ENCODE data around the gene NUDT19.
"Not testable (repeated sequence)": the region's sequence is repeated elsewhere in the genome, so short reads cannot be mapped to it uniquely, and the experiment has no call there.

Gene NUDT19

DNA sequence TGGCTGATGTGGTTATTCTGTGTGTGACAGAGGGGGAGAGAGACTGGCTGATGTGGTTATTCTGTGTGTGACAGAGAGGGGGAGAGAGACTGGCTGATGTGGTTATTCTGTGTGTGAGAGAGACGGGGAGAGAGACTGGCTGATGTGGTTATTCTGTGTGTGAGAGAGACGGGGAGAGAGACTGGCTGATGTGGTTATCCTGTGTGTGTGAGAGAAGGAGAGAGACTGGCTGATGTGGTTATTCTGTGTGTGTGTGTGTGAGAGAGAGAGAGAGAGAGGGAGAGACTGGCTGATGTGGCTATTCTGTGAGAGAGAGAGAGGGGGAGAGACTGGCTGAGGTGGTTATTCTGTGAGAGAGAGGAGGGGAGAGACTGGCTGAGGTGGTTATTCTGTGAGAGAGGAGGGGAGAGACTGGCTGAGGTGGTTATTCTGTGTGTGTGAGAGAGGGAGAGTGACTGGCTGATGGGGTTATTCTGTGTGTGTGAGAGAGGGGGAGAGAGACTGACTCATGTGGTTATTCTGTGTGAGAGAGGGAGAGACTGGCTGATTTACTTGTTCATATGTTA lies 55.1 kb downstream of the NUDT19 start:
- H3K9me3 ChIP-seq (ENCODE audit: insufficient read depth, low read depth, low read length); H3K9ac ChIP-seq (ENCODE audit: low read depth, low read length); H3K4me3 ChIP-seq (ENCODE audit: low read length); H3K27me3 ChIP-seq (ENCODE audit: insufficient read depth, low read length); H3K36me3 ChIP-seq (ENCODE audit: insufficient read depth, low read length); H3K4me1 ChIP-seq (ENCODE audit: insufficient read depth, low read length); H3K27ac ChIP-seq (ENCODE audit: low read depth, low read length): not testable (repeated sequence)
- WGBS = 78% methylated on average over 2 of the region's 2 CpGs

DNA sequence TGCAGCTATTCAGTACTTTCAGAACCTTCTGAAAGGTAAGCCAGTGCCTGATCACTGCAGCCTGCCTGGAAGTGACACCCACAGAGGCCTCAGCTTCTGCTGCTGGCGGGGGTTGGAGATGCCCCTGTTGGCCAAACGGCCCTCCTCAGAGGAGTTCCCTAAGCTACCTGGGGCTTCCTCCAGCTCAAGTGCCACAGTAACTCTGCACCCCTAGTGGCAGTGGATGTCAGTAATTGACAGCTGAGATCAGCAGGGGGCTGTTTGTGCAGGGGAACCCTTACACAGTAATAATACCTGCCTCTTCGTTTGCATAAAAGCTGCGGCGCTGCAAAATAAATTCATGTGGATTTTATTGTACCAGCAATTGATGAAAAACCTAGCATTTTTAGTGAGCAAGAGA lies 56.9 kb downstream of the NUDT19 start:
- WGBS = 76% methylated on average over 5 of the region's 5 CpGs
- Histone ChIP-seq H3K36me3 (ENCODE audit: insufficient read depth, low read length) (no peaks in the 10 kb centered on the region), H3K27me3 (ENCODE audit: insufficient read depth, low read length) (no peaks in the 10 kb centered on the region), H3K9me3 (ENCODE audit: insufficient read depth, low read depth, low read length) (no peaks in the 10 kb centered on the region), H3K4me1 (ENCODE audit: insufficient read depth, low read length) (no peaks in the 10 kb centered on the region), H3K4me3 (ENCODE audit: low read length) (no peak overlapping the region), H3K9ac (ENCODE audit: low read depth, low read length) (no peak overlapping the region), H3K27ac (ENCODE audit: low read depth, low read length) (no peak overlapping the region)

DNA sequence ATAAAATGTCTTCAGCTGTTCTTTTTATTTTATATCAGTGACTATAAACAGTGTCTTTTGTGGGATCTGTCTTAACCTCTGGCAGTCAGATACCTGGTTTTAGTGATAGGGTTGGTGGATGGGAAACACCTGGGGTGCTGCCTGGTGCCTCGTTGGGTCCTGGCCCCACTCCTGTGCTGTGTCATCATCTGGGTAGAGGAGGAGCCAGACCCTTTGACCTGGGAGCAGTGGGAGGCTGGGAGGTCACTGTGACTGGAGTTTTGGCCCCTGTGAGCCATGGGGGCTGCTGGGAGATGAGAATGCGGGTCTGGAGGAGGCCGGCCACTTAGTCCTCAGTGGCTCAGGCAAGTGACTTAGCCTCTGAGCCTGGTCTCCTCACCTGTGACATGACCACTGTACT lies 57.3 kb downstream of the NUDT19 start:
- 77% methylated on average over 3 of the region's 3 CpGs for WGBS
- no peak overlapping the region for H3K9ac ChIP-seq (ENCODE audit: low read depth, low read length)

DNA sequence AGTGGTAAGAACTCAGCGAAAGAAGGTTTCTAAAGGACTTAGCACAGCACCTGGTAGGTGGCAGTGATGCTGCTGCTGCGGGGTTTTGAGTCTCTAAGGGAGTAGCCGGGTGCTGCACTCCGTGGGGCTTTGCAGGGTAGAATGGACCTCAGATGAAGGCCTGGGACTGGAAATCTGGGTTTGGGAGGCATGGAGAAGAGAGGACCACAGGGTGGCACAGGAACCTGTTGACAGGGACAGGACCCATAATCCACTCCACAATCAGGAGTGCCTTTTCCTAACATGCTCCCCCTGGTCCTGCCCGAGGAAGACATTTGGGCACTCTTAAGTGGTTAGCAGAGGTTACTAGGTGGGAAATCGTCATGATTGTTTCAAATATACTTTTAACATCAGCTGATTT lies 57.7 kb downstream of the NUDT19 start:
- H3K27me3 ChIP-seq (ENCODE audit: insufficient read depth, low read length) = no peaks in the 10 kb centered on the region
- H3K9me3 ChIP-seq (ENCODE audit: insufficient read depth, low read depth, low read length) = no peaks in the 10 kb centered on the region
- 92% methylated on average over 5 of the region's 6 CpGs for WGBS
- H3K27ac ChIP-seq (ENCODE audit: low read depth, low read length) = no peak overlapping the region
- no peak overlapping the region for H3K9ac ChIP-seq (ENCODE audit: low read depth, low read length)
- H3K4me1 ChIP-seq (ENCODE audit: insufficient read depth, low read length) = no peaks in the 10 kb centered on the region
- no peak overlapping the region for H3K4me3 ChIP-seq (ENCODE audit: low read length)
- no peaks in the 10 kb centered on the region for H3K36me3 ChIP-seq (ENCODE audit: insufficient read depth, low read length)

More for the DNA sequence above, 57.3 kb downstream of the NUDT19 start:
- no peaks in the 10 kb centered on the region for H3K27me3 ChIP-seq (ENCODE audit: insufficient read depth, low read length)
- H3K36me3 ChIP-seq (ENCODE audit: insufficient read depth, low read length) = no peaks in the 10 kb centered on the region
- H3K4me3 ChIP-seq (ENCODE audit: low read length) = no peak overlapping the region
- H3K27ac ChIP-seq (ENCODE audit: low read depth, low read length) = no peak overlapping the region
- H3K9me3 ChIP-seq (ENCODE audit: insufficient read depth, low read depth, low read length) = no peaks in the 10 kb centered on the region
- no peaks in the 10 kb centered on the region for H3K4me1 ChIP-seq (ENCODE audit: insufficient read depth, low read length)

DNA sequence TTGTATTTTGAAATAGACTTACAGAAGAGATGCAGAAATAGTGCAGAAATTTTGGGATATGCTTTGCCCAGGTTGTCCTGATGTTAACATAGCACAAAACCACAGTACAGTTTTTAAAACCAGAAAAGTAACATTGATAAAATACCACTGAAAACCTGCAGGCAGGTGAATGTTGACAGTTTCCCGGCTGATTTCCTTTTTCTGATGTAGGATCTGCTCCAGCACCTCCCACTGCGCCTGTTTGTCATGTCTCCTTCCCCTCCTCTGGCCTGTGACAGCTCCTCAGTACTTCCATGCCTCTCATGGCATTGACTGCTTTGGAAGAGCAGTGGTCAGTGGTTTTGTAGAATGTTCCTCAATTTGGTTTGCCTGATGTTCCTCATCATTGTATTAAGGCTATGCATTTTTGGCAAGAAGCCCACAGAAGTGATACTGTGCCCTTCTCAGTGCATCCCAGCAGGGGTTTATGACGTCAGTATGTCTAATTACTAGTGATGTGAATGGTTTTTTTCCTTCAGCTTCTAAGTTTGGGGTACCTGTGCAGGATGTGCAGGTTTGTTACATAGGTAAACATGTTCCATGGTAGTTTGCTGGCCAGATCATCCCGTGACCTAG lies 58.9 kb downstream of the NUDT19 start:
- Histone ChIP-seq H3K36me3 (ENCODE audit: insufficient read depth, low read length) (no peaks in the 10 kb centered on the region), H3K4me3 (ENCODE audit: low read length) (no peak overlapping the region), H3K9ac (ENCODE audit: low read depth, low read length) (no peak overlapping the region), H3K27me3 (ENCODE audit: insufficient read depth, low read length) (no peaks in the 10 kb centered on the region), H3K4me1 (ENCODE audit: insufficient read depth, low read length) (no peaks in the 10 kb centered on the region), H3K9me3 (ENCODE audit: insufficient read depth, low read depth, low read length) (no peaks in the 10 kb centered on the region), H3K27ac (ENCODE audit: low read depth, low read length) (no peak overlapping the region)
- WGBS = 83% methylated on average over 4 of the region's 4 CpGs

DNA sequence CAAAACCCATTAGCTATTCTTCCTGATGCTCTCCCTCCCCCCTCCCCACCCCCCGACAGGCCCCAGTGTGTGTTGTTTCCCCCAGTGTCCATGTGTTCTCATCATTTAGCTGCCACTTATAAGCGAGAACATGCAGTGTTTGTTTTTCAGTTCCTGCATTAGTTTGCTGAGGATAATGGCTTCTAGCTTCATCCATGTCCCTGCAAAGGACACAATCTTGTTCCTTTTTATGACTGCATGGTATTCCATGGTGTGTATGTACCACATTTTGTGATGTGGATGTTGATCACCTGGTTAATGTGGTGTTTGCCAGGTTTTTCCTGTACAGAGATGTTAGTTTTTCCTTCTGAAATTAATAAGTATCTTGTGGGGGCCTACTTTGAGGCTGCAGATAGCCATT lies 59.4 kb downstream of the NUDT19 start:
- Histone ChIP-seq H3K36me3 (ENCODE audit: insufficient read depth, low read length) (no peaks in the 10 kb centered on the region), H3K9ac (ENCODE audit: low read depth, low read length) (no peak overlapping the region), H3K27ac (ENCODE audit: low read depth, low read length) (no peak overlapping the region), H3K4me1 (ENCODE audit: insufficient read depth, low read length) (no peaks in the 10 kb centered on the region), H3K4me3 (ENCODE audit: low read length) (no peak overlapping the region), H3K9me3 (ENCODE audit: insufficient read depth, low read depth, low read length) (no peaks in the 10 kb centered on the region), H3K27me3 (ENCODE audit: insufficient read depth, low read length) (no peaks in the 10 kb centered on the region)
- 96% methylated on average over 2 of the region's 2 CpGs for WGBS

DNA sequence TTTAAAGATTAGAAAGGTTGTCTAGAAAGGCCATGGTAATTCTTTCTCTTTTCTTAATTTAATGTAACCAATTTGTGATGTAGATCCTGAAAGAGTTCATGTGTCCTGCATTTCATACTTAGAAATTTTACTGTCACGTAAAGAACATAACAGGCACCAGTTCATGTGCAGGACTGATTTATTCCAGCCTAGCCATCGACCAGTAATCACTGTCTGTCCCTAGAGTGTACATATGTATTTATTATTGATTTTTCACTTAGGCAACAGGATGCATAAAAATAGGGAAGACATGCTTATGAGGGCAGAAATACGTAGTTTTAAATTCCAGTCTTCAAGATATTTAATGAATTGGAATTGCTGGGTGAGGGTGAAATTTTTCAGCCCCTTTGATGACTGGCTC lies 65.6 kb downstream of the NUDT19 start:
- WGBS = 90% methylated on average over 3 of the region's 3 CpGs
- no peaks in the 10 kb centered on the region for H3K27me3 ChIP-seq (ENCODE audit: insufficient read depth, low read length)
- H3K9ac ChIP-seq (ENCODE audit: low read depth, low read length) = no peak overlapping the region
- H3K9me3 ChIP-seq (ENCODE audit: insufficient read depth, low read depth, low read length) = peaks cover 9% of the 10 kb centered on the region; the same call in 1 of the 2 replicates
- H3K4me1 ChIP-seq (ENCODE audit: insufficient read depth, low read length) = no peaks in the 10 kb centered on the region
- no peak overlapping the region for H3K4me3 ChIP-seq (ENCODE audit: low read length)
- H3K36me3 ChIP-seq (ENCODE audit: insufficient read depth, low read length) = no peaks in the 10 kb centered on the region
- no peak overlapping the region for H3K27ac ChIP-seq (ENCODE audit: low read depth, low read length)

Data from HUES64 (cell line).